ENCODE measurements around the gene SLC9A3. TPM values are rescaled to one million over a fixed set of nuclear protein-coding genes. Genes with fewer than 3 reads are reported as not detected.

Gene SLC9A3
- total RNA-seq, 1 experiment from 2014 or later = 2.0 TPM

- Histone ChIP-seq H3K4me1 (ENCODE audit: low read length) (no peaks in the 10 kb centered on the region), H3K9me3 (ENCODE audit: low read length) (no peaks in the 10 kb centered on the region), H3K36me3 (ENCODE audit: insufficient read depth, low read length) (no peaks in the 10 kb centered on the region), H3K27ac (ENCODE audit: low read length) (no peak overlapping the region), H3K9ac (ENCODE audit: low read length) (no peak overlapping the region), H3K4me2 (ENCODE audit: low read depth, low read length, poor library complexity, severe bottlenecking) (no peak overlapping the region), H3K27me3 (ENCODE audit: low read length) (no peaks in the 10 kb centered on the region), H3K9me2 (replicated peaks; ENCODE audit: insufficient read depth, low read length) (no peaks in the 10 kb centered on the region), H3K79me2 (ENCODE audit: low read length) (no peaks in the 10 kb centered on the region), H2AFZ (ENCODE audit: low read length) (no peak overlapping the region), H4K20me1 (ENCODE audit: insufficient read depth, low read depth, low read length) (no peaks in the 10 kb centered on the region), H3K4me3 (ENCODE audit: low read length) (no peak overlapping the region)
- no peak for DNase-seq
Measured at GRCh38 chr5:502325-503079, 21.7 kb downstream of the SLC9A3 start.

- H3K36me3 ChIP-seq (ENCODE audit: insufficient read depth, low read length) = no peaks in the 10 kb centered on the region
- no peak overlapping the region for H3K9ac ChIP-seq (ENCODE audit: low read length)
- no peaks in the 10 kb centered on the region for H4K20me1 ChIP-seq (ENCODE audit: insufficient read depth, low read depth, low read length)
- H3K27ac ChIP-seq (ENCODE audit: low read length) = no peak overlapping the region
- H2AFZ ChIP-seq (ENCODE audit: low read length) = no peak overlapping the region
- no peak overlapping the region for H3K4me3 ChIP-seq (ENCODE audit: low read length)
- H3K9me2 ChIP-seq (replicated peaks; ENCODE audit: insufficient read depth, low read length) = no peaks in the 10 kb centered on the region
- no peaks in the 10 kb centered on the region for H3K27me3 ChIP-seq (ENCODE audit: low read length)
- no peak for DNase-seq
- H3K4me1 ChIP-seq (ENCODE audit: low read length) = no peaks in the 10 kb centered on the region
- H3K79me2 ChIP-seq (ENCODE audit: low read length) = no peaks in the 10 kb centered on the region
- no peaks in the 10 kb centered on the region for H3K9me3 ChIP-seq (ENCODE audit: low read length)
- no peak overlapping the region for H3K4me2 ChIP-seq (ENCODE audit: low read depth, low read length, poor library complexity, severe bottlenecking)
Measured at GRCh38 chr5:501831-502184, 22.4 kb downstream of the SLC9A3 start.

DNA sequence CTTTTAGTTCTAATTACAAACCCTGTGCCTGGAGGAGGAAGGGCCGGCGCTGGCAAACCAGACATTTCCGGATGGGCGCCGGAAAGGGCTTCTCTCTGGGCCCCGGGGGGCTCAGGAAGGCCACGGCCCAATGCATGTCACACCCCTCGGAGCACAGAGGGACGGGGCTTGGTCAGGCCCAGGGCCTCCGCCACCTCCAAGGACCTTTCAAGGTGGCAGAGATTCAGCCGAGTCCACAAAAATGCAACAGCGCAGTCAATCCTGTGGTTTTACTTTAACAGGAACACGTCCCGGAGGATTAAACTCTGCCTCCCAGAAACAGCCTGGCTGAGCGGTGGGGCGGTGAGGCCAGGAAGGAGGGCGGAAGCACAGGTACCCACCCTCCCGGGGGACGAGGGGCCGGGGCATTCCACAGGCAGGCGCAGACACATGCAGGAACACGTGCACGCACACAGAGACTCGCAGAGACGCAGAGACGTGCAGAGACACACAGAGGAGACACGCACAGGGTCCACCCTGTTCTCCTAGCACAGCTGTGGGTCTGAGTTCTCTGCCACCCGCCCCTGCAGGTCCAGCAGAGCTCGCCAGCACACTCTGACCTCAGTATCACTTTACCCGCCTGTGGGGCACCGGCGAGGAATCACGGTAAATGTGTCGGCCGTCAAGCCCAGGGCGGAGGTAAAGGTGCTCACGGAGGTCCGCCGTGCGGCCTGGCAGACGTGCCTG, 23.0 kb downstream of the SLC9A3 start:
- Histone ChIP-seq H3K27me3 (ENCODE audit: low read length) (no peaks in the 10 kb centered on the region), H3K9me2 (replicated peaks; ENCODE audit: insufficient read depth, low read length) (no peaks in the 10 kb centered on the region), H3K9me3 (ENCODE audit: low read length) (no peaks in the 10 kb centered on the region), H3K79me2 (ENCODE audit: low read length) (no peaks in the 10 kb centered on the region), H3K4me3 (ENCODE audit: low read length) (no peak overlapping the region), H3K4me2 (ENCODE audit: low read depth, low read length, poor library complexity, severe bottlenecking) (no peak overlapping the region), H3K36me3 (ENCODE audit: insufficient read depth, low read length) (no peaks in the 10 kb centered on the region), H3K9ac (ENCODE audit: low read length) (no peak overlapping the region), H2AFZ (ENCODE audit: low read length) (no peak overlapping the region), H3K4me1 (ENCODE audit: low read length) (no peaks in the 10 kb centered on the region), H3K27ac (ENCODE audit: low read length) (no peak overlapping the region), H4K20me1 (ENCODE audit: insufficient read depth, low read depth, low read length) (no peaks in the 10 kb centered on the region)
- DNase-seq = no peak

GRCh38 chr5:500491-500890, 23.8 kb downstream of the SLC9A3 start:
- Histone ChIP-seq H3K4me3 (ENCODE audit: low read length) (no peak overlapping the region), H3K4me1 (ENCODE audit: low read length) (no peaks in the 10 kb centered on the region), H3K27ac (ENCODE audit: low read length) (no peak overlapping the region), H3K9me2 (replicated peaks; ENCODE audit: insufficient read depth, low read length) (no peaks in the 10 kb centered on the region), H3K9me3 (ENCODE audit: low read length) (no peaks in the 10 kb centered on the region), H3K79me2 (ENCODE audit: low read length) (no peaks in the 10 kb centered on the region), H3K27me3 (ENCODE audit: low read length) (no peaks in the 10 kb centered on the region), H3K4me2 (ENCODE audit: low read depth, low read length, poor library complexity, severe bottlenecking) (no peak overlapping the region), H4K20me1 (ENCODE audit: insufficient read depth, low read depth, low read length) (no peaks in the 10 kb centered on the region), H2AFZ (ENCODE audit: low read length) (no peak overlapping the region), H3K9ac (ENCODE audit: low read length) (no peak overlapping the region), H3K36me3 (ENCODE audit: insufficient read depth, low read length) (no peaks in the 10 kb centered on the region)
- no peak for DNase-seq

DNA sequence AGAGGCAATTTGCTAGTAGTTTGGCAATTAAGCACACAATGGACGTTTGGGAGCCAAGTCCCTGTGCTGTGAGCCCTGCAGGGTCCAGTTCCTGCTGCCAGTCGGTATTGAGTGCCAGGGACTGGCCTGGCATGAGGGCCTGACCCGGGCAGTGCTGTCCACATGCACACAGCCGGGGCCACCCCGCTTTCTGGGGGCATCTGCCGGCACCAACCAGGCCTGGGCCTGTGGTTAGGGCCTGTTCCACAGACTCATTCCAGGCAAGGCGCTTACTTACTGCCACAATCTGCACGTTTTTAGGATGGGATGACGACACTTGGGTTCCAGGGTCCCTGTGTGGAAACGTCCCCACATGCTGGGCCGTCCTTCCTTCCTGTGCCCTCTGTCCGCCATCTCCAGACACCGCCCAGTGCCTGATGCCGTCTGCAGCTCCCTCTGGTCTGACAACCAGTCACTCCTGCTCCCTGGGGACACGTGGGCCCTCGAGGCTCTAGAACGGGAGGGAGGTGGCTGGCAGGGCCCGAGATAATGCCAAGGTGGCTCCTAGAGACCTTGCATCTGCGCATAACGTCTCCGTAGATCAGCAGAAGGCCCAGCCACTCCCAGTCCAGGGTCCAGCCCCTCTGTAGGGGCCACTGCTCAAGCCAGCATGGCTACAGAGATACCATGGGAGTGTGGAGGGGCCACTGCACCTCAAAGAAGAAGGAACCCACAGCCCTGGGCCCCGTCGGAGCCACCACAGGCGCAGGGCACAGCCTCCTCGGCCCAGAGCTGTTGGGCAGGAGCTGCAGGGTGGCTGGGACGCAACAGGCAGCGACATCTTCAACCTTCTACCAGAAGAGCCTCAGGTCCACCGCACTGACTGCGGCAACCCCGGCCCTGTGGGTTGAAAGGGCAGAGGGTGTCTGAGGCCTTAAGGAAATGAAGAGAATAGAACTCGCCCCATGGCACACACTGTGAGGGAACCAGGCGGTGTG, 24.7 kb downstream of the SLC9A3 start:
- Histone ChIP-seq H3K36me3 (ENCODE audit: insufficient read depth, low read length) (no peaks in the 10 kb centered on the region), H2AFZ (ENCODE audit: low read length) (no peak overlapping the region), H3K4me3 (ENCODE audit: low read length) (no peak overlapping the region), H3K4me1 (ENCODE audit: low read length) (peaks cover 1% of the 10 kb centered on the region), H3K27ac (ENCODE audit: low read length) (no peak overlapping the region), H4K20me1 (ENCODE audit: insufficient read depth, low read depth, low read length) (no peaks in the 10 kb centered on the region), H3K9ac (ENCODE audit: low read length) (no peak overlapping the region), H3K4me2 (ENCODE audit: low read depth, low read length, poor library complexity, severe bottlenecking) (no peak overlapping the region), H3K9me3 (ENCODE audit: low read length) (no peaks in the 10 kb centered on the region), H3K79me2 (ENCODE audit: low read length) (no peaks in the 10 kb centered on the region), H3K27me3 (ENCODE audit: low read length) (no peaks in the 10 kb centered on the region), H3K9me2 (replicated peaks; ENCODE audit: insufficient read depth, low read length) (no peaks in the 10 kb centered on the region)
- DNase-seq = no peak

DNA sequence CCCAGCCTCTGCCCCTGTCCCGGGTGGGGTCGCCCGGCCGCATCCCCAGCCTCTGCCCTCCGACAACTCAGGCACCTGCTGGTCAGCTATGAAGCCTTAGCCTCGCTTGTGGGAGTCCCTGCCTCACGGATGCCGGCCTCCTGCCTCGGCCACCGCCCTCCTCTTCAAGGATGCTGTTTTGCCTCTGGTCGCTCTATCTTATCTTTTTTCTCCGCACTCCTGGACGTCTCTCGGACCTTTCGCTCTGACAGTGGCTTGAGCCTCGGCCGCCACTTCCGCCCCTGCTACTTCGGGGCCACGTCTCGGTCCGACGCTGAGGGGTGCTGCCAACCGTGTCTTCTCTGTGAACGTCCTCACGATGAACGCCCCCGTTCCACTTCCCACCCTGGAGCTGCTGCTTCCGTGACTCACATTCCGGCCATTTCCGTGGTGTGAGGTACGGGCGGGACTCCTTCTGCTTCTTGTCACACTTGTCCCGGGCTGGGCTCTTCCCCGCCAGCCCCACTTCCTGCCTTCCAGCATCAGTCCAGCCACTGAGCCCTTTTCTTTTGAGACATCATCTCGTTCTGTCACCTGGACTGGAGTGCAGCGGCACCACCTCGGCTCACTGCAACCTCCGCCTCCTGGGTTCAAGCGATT, 26.3 kb downstream of the SLC9A3 start:
- Histone ChIP-seq H3K4me2 (ENCODE audit: low read depth, low read length, poor library complexity, severe bottlenecking) (no peak overlapping the region), H3K27me3 (ENCODE audit: low read length) (no peaks in the 10 kb centered on the region)

GRCh38 chr5:497090-497700, 27.1 kb downstream of the SLC9A3 start:
- Histone ChIP-seq H3K9ac (ENCODE audit: low read length) (no peak overlapping the region), H3K4me3 (ENCODE audit: low read length) (no peak overlapping the region), H3K27me3 (ENCODE audit: low read length) (no peaks in the 10 kb centered on the region), H3K36me3 (ENCODE audit: insufficient read depth, low read length) (no peaks in the 10 kb centered on the region), H2AFZ (ENCODE audit: low read length) (no peak overlapping the region), H4K20me1 (ENCODE audit: insufficient read depth, low read depth, low read length) (no peaks in the 10 kb centered on the region), H3K79me2 (ENCODE audit: low read length) (no peaks in the 10 kb centered on the region), H3K9me2 (replicated peaks; ENCODE audit: insufficient read depth, low read length) (no peaks in the 10 kb centered on the region), H3K27ac (ENCODE audit: low read length) (no peak overlapping the region), H3K4me2 (ENCODE audit: low read depth, low read length, poor library complexity, severe bottlenecking) (no peak overlapping the region), H3K9me3 (ENCODE audit: low read length) (no peaks in the 10 kb centered on the region), H3K4me1 (ENCODE audit: low read length) (peaks cover 24% of the 10 kb centered on the region)
- DNase-seq = no peak

More for the DNA sequence above, 26.3 kb downstream of the SLC9A3 start:
- Histone ChIP-seq H3K9me2 (replicated peaks; ENCODE audit: insufficient read depth, low read length) (no peaks in the 10 kb centered on the region), H3K36me3 (ENCODE audit: insufficient read depth, low read length) (no peaks in the 10 kb centered on the region), H3K4me1 (ENCODE audit: low read length) (peaks cover 17% of the 10 kb centered on the region), H2AFZ (ENCODE audit: low read length) (no peak overlapping the region), H3K9ac (ENCODE audit: low read length) (no peak overlapping the region), H3K4me3 (ENCODE audit: low read length) (no peak overlapping the region), H3K27ac (ENCODE audit: low read length) (no peak overlapping the region), H4K20me1 (ENCODE audit: insufficient read depth, low read depth, low read length) (no peaks in the 10 kb centered on the region), H3K79me2 (ENCODE audit: low read length) (no peaks in the 10 kb centered on the region), H3K9me3 (ENCODE audit: low read length) (no peaks in the 10 kb centered on the region)
- no peak for DNase-seq

All from Karpas-422 (cell line).